HG03066 (cell line): Measurements from ENCODE around the gene KHDC4.
"Not testable (repeated sequence)": the region's sequence is repeated elsewhere in the genome, so short reads cannot be mapped to it uniquely, and the experiment has no call there.

ENCODE experiments used
- ATAC-seq: cut with Tn5 transposase; IDR thresholded peaks from one replicate; pipeline ENCODE4 v1.9.1; 2021; ENCODE audit warnings: low read depth; ENCODE audit not compliant: unreplicated experiment

Gene KHDC4

DNA sequence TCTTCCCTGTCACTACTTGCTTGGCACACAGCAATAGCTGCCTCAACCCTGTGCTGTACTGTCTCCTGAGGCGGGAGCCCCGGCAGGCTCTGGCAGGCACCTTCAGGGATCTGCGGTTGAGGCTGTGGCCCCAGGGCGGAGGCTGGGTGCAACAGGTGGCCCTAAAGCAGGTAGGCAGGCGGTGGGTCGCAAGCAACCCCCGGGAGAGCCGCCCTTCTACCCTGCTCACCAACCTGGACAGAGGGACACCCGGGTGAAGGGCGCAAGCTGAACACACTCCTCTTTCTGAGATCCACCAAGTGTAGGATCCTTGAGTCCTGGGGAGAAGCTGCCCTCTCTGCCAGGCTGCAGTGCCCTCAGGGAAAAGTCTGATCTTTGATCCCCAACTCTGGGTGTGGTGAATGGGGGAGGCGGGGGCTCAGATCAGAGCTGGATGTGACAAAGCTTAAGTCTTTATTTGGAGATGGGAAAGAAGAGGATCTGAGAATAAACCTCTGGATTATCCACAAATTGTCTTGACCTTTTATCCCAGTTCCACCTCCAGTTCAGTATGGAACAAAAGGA lies 8.4 kb upstream of the KHDC4 start:
- ATAC-seq, result no peak

DNA sequence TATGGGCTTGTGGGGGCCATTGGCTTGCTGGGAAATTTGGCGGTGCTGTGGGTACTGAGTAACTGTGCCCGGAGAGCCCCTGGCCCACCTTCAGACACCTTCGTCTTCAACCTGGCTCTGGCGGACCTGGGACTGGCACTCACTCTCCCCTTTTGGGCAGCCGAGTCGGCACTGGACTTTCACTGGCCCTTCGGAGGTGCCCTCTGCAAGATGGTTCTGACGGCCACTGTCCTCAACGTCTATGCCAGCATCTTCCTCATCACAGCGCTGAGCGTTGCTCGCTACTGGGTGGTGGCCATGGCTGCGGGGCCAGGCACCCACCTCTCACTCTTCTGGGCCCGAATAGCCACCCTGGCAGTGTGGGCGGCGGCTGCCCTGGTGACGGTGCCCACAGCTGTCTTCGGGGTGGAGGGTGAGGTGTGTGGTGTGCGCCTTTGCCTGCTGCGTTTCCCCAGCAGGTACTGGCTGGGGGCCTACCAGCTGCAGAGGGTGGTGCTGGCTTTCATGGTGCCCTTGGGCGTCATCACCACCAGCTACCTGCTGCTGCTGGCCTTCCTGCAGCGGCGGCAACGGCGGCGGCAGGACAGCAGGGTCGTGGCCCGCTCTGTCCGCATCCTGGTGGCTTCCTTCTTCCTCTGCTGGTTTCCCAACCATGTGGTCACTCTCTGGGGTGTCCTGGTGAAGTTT lies 7.8 kb upstream of the KHDC4 start:
- no peak for ATAC-seq

DNA sequence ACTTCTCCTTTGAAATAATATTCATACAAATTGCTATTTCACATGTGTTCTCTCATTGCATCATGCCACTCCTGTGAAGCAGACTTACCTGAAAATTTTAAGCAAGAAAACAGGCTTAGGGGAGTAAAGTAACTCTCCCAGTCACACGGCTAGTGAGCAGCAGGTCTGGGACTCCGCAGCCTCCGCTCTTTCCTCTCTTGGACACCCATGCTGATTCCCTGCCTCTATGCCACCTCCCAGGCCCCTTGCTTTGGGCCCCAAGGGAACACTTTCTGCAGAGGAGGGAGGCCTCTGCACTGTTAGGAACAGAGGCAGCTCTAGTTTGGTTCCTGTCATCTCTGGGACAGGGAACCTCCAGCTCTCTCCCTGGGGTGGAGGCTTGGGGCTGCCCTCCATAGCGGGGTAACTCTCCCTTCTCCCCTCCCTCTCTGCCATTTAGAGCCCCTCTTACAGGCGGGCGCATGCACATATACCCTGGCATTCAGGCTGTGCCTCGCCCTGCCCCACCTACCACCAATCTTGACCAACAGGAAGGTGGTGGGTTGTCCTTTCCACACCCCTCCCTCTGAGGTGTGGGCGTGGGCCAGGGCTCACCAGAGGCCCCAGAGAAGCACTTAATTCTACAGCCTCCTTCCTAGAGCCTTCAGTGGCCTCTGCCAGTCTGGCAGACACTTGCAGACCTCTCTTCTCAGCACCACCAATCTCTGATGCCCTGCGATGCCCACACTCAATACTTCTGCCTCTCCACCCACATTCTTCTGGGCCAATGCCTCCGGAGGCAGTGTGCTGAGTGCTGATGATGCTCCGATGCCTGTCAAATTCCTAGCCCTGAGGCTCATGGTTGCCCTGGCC lies 7.0 kb upstream of the KHDC4 start, which contains the start of gene RXFP4:
Gene RXFP4 (plus strand): TSS at position 646 of the 852 bp plus-strand sequence. CDS start 72 bp downstream, at position 718.
- no peak for ATAC-seq

DNA sequence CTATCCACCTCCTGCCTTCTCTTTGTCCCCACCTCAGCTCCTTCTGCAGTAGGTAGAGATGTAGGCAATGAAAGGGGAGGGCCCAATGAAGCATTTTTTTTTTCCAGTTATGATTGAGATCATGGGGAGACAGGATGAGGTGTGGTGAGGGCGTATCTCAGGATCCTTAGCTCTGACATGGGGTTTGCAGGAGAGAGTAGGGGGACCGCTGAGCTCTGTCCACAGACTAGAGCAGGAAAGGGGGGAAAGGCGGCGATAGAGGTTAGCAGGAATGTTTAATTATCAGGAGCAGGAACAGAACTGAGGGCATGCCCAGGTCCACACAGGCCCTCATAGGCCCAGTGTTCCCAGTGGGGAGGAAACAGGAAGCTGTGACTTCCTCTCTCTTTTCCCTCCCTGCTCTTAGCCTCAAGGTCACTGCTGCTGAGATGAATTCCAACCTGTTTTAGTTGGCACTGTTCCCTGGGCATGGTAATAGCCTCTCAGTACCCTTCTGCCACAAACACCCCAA lies 6.3 kb upstream of the KHDC4 start:
- no peak for ATAC-seq

DNA sequence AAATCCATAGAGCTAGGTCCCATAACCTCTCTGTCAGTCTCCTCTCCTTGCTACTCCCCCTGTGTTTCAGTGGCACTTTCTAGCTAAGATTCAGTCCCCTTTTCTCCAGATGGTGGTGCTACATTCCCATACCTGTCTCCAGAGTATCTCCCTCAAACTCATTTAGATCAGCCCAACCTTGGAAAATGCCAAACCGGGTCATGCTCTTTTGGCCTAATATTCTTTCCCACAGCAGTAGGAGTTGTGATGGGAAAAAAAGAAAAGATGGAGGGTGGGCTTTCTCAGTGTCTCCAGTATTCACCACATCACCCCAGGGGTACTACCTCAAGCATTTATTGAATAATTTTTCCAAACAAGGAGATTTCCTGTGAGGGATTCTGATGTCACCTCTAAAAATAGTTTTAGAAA lies 4.0 kb upstream of the KHDC4 start:
- ATAC-seq, result no peak

DNA sequence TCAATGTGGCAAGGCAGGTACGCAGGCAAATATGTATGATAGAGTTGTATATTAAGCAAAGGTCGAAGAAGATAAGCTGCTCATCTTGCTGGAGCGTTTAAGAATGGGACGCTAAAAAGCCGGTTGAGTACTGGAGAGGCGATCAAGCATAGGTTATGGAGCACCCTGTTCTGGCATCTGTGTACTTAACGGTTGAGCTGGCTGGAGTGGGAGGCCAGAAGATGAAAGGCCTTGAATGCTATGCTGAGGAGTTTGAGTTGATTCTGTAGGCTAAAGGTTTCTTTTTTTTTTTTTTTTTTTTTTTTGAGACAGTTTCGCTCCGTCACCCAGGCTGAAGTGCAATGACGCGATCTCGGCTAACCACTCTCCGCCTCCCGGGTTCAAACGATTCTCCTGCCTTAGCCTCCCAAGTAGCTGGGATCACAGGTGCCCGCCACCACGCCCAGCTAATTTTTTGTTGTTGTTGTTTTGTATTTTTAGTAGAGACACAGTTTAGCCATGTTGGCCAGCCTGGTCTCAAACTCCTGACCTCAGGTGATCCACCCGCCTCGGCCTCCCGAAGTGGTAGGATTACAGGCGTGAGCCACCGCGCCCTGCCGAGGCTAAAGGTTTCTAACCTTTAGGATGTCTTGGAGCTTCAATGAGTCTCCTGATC lies 850 bp upstream of the KHDC4 start:
- ATAC-seq, result no peak

DNA sequence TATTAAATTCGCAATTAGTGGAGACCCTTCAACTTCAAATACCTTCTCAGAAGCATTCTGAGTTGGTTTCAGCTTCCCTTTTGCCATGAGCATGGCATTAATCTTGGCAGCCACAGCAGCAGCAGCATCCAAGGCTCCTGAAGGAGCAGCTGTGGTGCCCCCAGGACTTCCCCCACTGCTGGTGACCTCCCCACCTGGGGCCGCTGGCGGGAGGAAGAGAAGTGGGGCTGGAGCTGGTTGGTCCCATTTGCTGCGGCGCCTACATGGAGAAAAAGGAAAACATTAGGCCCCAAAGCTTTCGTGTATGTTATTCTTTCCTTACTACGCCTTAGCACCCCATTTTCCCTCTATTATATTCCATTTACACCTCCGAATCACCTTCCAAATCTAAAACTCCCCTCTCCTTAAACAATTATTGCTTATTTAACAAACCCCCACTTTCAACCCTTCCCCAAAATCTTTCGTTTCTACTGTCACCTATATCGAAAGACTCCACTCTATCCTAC lies 569 bp downstream of the KHDC4 start:
- no peak for ATAC-seq

DNA sequence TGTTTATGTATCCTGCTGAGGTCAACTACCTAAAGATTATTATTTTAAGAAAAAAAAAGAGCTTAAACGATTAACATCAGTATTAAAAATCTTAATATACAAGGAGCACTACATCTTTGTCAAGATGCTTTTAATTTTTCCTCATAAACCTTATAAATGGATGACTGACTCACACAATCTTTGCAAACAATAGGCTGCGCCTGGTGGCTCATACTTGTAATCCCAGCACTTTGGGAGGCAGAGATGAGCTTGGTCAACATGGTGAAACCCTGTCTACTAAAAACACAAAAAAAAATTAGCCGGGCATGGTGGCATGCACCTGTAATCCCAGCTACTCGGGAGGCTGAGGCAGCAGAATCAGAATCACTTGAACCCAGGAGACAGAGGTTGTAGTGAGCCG lies 1.7 kb downstream of the KHDC4 start:
- ATAC-seq, result no peak

DNA sequence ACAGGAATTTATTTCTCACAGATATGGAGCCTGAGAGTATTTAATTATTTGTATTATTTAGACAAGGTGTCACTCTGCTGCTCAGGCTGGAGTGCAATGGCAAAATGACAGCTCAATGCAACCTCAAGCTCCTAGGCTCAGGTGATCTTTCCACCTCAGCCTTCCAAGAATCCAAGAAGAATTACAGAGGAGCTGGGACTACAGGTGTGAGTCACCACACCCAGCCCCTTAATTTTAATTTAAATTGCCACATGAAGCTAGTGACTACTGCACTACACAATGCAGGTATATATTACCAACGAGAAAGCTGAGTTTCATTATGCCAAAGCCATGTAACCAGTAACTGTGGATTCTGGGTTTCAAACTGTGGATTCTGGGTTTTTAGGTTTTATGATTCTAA lies 2.1 kb downstream of the KHDC4 start:
- ATAC-seq, result no peak

DNA sequence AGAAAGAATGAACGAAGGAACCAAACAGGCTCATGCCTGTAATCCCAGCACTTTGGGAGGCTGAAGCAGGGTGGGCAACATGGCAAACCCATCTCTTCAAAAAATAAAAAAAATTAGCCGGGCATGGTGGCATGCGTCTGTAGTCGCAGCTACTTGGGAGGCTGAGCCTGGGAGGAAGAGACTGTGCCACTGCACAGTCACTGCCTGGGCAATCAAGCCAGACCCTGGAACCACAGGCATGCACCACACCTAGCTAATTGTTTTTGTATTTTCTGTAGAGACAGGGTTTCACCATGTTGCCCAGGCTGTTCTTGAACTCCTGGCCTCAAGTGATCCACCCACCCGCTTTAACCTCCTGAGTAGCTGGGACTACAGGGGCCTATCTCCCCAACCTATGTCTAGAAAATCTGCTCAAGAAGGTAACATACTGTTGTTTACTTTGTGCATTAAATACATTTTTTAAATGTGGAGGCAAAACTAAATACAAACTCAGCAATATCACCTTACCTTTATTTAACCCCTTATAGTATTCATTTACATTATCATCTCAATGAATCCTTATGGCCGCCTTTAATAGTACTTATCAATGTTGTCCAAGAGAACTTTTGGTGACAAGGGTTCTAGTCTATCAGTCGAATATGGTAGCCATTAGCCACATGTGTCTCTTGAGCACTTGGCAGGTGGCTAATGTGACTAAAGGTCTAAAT lies 2.7 kb downstream of the KHDC4 start:
- no peak for ATAC-seq

DNA sequence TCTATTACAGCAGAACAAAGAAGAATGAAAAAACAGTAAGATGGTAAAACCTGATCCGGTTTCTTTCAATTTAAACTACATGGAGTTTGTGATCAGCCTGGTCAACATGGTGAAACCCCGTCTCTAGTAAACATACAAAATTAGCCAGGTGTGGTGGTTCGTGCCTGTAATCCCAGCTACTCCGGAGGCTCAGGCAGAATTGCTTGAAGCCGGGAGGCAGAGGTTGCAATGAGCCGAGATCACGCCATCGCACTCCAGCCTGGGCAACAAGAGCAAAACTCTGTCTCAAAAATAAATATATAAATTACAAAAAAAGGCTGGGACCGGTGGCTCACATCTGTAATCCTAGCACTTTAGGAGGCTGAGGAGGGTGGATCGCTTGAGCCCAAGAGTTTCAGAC lies 3.5 kb downstream of the KHDC4 start:
- not testable (repeated sequence) for ATAC-seq

DNA sequence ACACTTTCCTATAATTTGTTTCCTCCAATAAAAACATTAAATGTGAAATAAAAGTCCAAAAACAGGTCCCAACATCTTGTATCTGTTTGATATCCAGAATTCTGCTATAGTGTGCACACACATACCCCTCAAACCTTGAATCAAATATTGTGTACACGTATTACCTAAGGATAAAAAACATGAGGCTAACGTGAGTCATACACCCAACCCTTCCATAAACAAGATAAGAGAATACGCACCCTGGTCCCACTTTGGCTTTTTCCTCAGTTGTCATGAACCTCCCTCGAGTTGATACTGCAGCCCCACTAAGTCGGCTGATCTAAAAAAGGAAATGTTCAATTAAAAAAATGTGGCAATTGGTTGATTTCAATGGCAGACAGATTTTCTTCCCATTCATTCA lies 5.2 kb downstream of the KHDC4 start:
- no peak for ATAC-seq

DNA sequence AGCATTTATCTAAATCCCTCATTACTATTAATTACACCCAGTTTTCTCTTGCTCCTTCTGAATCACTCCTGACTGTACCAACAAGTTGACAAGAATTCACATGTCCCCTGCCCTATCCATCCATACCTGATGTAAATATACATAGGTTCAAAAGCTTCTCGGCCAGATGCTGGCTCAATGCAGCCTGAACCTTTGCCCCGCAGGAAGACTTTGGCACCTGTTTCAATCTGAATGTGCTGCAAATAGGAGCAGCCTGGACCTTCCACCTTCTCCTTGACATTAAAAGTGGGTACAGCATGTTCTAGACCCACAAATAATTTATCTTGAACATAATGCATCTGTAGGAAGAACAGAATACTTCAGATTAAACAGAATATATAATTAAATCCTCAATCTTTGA lies 8.7 kb downstream of the KHDC4 start:
- ATAC-seq, result no peak

DNA sequence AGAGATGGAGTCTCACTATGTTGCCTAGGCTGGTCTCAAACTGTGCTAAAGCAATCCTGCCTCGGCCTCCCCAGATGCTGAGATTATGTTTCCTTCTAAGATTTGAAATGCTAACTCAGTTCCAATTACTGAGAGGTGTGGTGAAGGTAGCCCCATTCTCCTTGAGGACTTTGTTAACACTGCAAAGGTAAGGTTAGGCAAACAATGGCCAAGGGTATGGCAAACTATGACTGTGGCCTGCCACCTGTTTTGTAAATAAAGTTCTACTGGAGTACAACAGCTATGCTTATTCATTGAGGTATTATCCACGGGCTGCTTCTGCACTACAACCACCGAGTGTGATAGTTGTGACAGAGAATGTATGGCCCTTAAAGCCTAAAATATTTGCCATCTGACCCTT lies 13.5 kb downstream of the KHDC4 start:
- ATAC-seq, result no peak

DNA sequence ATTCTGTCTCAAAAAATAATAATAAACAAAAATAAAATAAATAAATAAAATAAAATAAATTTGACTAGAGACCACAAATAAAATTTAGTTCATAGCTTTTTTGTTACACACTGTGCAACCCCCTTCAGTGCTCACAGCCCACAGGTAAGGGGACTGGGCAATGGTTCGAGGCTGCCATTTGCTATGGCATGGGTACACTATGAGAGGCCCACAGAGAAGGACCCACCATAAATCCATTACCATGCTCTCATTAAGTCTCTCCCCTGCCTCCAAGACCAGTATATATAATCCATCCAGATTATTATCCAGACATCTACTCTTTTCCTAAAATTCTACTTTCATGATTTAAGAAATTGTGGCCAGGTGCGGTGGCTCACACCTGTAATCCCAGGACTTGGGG lies 14.4 kb downstream of the KHDC4 start:
- ATAC-seq, result no peak

DNA sequence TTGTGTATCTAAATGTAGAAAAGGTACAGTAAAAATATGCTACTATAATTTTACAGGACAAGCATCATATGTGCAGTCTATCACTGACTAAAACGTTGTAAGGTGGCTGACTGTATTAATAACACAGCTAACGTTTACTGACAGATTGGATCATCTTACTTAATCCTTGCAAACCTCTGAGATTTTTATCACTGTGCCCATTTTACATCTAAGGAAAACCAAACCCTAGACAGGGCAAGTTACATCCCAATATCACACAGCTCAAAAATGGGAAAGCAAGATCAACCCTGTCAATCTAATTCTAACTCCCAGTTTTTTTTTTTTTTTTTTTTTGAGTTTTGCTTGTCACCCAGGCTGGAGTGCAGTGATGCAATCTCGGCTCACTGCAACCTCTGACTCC lies 15.6 kb downstream of the KHDC4 start:
- ATAC-seq, result no peak

DNA sequence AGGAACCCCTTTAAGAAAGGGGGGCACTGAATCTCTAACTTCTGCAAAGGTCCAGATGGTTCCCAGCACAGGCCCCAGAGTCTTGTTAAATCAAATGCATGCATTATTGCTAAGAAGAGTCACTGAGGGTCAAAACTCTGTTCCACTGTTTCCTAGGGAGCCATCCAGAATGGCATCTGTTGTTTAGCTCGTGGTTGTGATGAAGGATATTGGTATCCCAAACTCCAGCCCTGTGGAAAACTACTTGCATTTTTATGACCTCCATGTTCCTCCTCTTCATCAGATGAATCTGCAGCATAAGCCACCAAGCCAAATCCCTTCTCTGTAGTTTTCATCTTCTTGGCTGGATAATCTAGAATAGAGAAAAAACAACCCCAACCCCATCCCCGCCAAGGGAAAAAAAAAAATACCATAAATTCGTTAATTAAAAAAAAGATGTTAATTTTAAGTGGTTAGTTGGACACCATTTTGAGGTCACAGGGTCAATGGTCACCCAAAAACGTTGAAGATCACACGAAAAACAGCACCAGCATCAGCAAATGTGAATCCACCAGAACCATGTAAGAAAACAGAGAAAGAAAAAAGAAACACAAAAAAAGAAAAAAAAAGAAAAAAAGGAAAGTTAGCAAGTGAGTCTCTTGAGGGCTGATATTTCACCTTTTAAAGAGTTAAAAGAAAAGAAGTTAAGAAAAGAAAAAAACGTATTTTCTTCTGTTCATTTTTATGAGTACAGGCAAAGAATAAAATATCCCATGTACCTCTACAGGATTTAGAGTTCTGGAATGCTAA lies 20.1 kb downstream of the KHDC4 start:
- no peak for ATAC-seq

DNA sequence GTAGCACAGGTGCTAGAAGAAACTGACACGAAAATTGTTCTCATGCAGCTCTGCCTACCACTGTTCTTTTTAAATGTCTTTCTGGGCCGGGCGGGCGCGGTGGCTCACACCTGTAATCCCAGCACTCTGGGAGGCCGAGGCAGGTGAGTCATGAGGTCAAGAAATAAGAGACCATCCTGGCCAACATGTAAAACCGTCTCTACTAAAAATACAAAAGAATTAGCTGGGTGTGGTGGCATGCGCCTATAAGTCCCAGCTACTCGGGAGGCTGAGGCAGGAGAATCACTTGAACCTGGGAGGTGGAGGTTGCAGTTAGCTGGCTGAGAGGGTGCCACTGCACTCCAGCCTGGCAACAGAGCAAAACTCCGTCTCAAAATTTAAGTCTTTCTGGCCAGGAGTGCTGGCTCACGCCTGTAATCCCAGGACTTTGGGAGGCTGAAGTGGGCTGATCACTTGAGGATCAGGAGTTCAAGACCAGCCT lies 22.1 kb downstream of the KHDC4 start:
- ATAC-seq, result no peak
